GM10248 (cell line): ENCODE measurements around the gene RPL18A.

Source experiments
- CTCF ChIA-PET: fragments of 300-600 bp; sonication (Branson Sonifier 250); formaldehyde crosslinking; extraction: SDS; loops from one replicate; lab custom pipeline; 2021; ENCODE audit warnings: antibody characterized with exemption; lab: Yijun Ruan, JAX
- POLR2A ChIA-PET: fragments of 350-650 bp; sonication (Branson Sonifier 250); formaldehyde crosslinking; extraction: SDS; loops from one replicate; lab custom pipeline; 2020; ENCODE audit warnings: antibody characterized with exemption; lab: Yijun Ruan, JAX
- DNase-seq: peaks from one replicate; pipeline ENCODE4 v3.0.0; 2012; ENCODE audit errors: extremely low spot score
- CTCF ChIP-seq: IDR thresholded peaks from 2 replicates; pipeline ENCODE4 v1.5.1; 2012; ENCODE audit warnings: mild to moderate bottlenecking, low read depth; ENCODE audit errors: extremely low read depth, missing control alignments, control extremely low read depth

RPL18A gene

GRCh38 chr19:17841371-17841809 is 18.3 kb upstream of the RPL18A start:
- TF ChIP-seq CTCF, result no peak
- DNase-seq, result no peak
- ChIA-PET CTCF (interaction anchor here (0.6 kb wide), 1 partner anchor 79 kb away, joined by 3 read pairs; no protein-coding TSS in a partner anchor), POLR2A (no interaction called here)

GRCh38 chr19:17841810-17842662 is 17.7 kb upstream of the RPL18A start:
- TF ChIP-seq CTCF, result no peak
- DNase-seq, result peak; percentile 53
- POLR2A ChIA-PET, result no interaction called here
- CTCF ChIA-PET, result interaction anchor here (0.6 kb wide), 1 partner anchor 79 kb away, joined by 3 read pairs; no protein-coding TSS in a partner anchor

- CTCF ChIA-PET, result no interaction called here
- TF ChIP-seq CTCF, result no peak
- no peak for DNase-seq
- POLR2A ChIA-PET, result no interaction called here
These were observed 16.9 kb upstream of the RPL18A start for GRCh38 chr19:17842663-17843291.

GRCh38 chr19:17843292-17843827 is 16.4 kb upstream of the RPL18A start:
- ChIA-PET POLR2A (no interaction called here), CTCF (interaction anchor here (0.8 to 1.2 kb wide), 3 partner anchors 12 to 347 kb away, joined by 3 read pairs; no protein-coding TSS in a partner anchor)
- no peak for TF ChIP-seq CTCF
- no peak for DNase-seq

- CTCF ChIA-PET, result interaction anchor here (0.8 to 1.2 kb wide), 3 partner anchors 11 to 348 kb away, joined by 3 read pairs; no protein-coding TSS in a partner anchor
- no peak for DNase-seq
- no peak for TF ChIP-seq CTCF
- POLR2A ChIA-PET, result no interaction called here
These were observed 15.7 kb upstream of the RPL18A start for GRCh38 chr19:17843908-17844490.

- DNase-seq, result no peak
- no peak for TF ChIP-seq CTCF
- POLR2A ChIA-PET, result interaction anchor here (0.5 to 0.8 kb wide), 2 partner anchors 13 to 329 kb away, joined by 4 to 5 read pairs; no protein-coding TSS in a partner anchor
- CTCF ChIA-PET, result interaction anchor here (0.7 to 1.6 kb wide), 4 partner anchors 9 to 86 kb away, joined by 3 to 8 read pairs (median 5); partner anchors contain the start of genes CCDC124 and RPL18A
These were observed 13.6 kb upstream of the RPL18A start for GRCh38 chr19:17846146-17846545.
